ENCODE measurements around the gene ARID1B.
"Not testable (repeated sequence)": the region's sequence is repeated elsewhere in the genome, so short reads cannot be mapped to it uniquely, and the experiment has no call there.

Gene ARID1B

GRCh38 chr6:157025437-157025836 is 248.3 kb downstream of the ARID1B start:
- no peak for DNase-seq (ENCODE audit: low spot score)

GRCh38 chr6:157029980-157030690 is 253.0 kb downstream of the ARID1B start:
- DNase-seq (ENCODE audit: low spot score), result no peak

- no peak for DNase-seq (ENCODE audit: low spot score)
Measured at GRCh38 chr6:157030755-157031154, 253.6 kb downstream of the ARID1B start.

- no peak for DNase-seq (ENCODE audit: low spot score)
Measured at GRCh38 chr6:157032923-157033322, 255.7 kb downstream of the ARID1B start.

- DNase-seq (ENCODE audit: low spot score), result no peak
Measured at GRCh38 chr6:157033428-157034140, 256.4 kb downstream of the ARID1B start.

GRCh38 chr6:157034436-157035230 is 257.5 kb downstream of the ARID1B start:
- no peak for DNase-seq (ENCODE audit: low spot score)

GRCh38 chr6:157035546-157035945 is 258.4 kb downstream of the ARID1B start:
- DNase-seq (ENCODE audit: low spot score), result no peak

GRCh38 chr6:157036245-157036711 is 259.1 kb downstream of the ARID1B start:
- DNase-seq (ENCODE audit: low spot score), result no peak

- DNase-seq (ENCODE audit: low spot score), result no peak
Measured at GRCh38 chr6:157037165-157037564, 260.0 kb downstream of the ARID1B start.

- DNase-seq (ENCODE audit: low spot score), result no peak
Measured at GRCh38 chr6:157038610-157039009, 261.4 kb downstream of the ARID1B start.

GRCh38 chr6:157039639-157040038 is 262.5 kb downstream of the ARID1B start:
- not testable (repeated sequence) for DNase-seq (ENCODE audit: low spot score)

- no peak for DNase-seq (ENCODE audit: low spot score)
Measured at GRCh38 chr6:157040191-157040590, 263.0 kb downstream of the ARID1B start.

- no peak for DNase-seq (ENCODE audit: low spot score)
Measured at GRCh38 chr6:157045831-157046454, 268.8 kb downstream of the ARID1B start.

GRCh38 chr6:157046776-157047175 is 269.6 kb downstream of the ARID1B start:
- DNase-seq (ENCODE audit: low spot score), result no peak

GRCh38 chr6:157047328-157047727 is 270.1 kb downstream of the ARID1B start:
- DNase-seq (ENCODE audit: low spot score), result no peak

- DNase-seq (ENCODE audit: low spot score), result no peak
Measured at GRCh38 chr6:157047951-157048350, 270.8 kb downstream of the ARID1B start.

GRCh38 chr6:157049133-157049532 is 272.0 kb downstream of the ARID1B start:
- no peak for DNase-seq (ENCODE audit: low spot score)

- DNase-seq (ENCODE audit: low spot score), result no peak
Measured at GRCh38 chr6:157050537-157051265, 273.5 kb downstream of the ARID1B start.

- DNase-seq (ENCODE audit: low spot score), result no peak
Measured at GRCh38 chr6:157054531-157054979, 277.4 kb downstream of the ARID1B start.

GRCh38 chr6:157055863-157056262 is 278.7 kb downstream of the ARID1B start:
- no peak for DNase-seq (ENCODE audit: low spot score)

GRCh38 chr6:157056275-157056674 is 279.1 kb downstream of the ARID1B start:
- DNase-seq (ENCODE audit: low spot score), result no peak

Data from ecto neural progenitor cell (in vitro differentiated cells).